NCI-H2029 treated with DMSO at 0.1 percent for 48 hours (cell line): ENCODE results near the gene MEFV.
A peak's percentile ranks its signal among the peaks of the same experiment; 100 is the strongest.
"Not testable (repeated sequence)": the region's sequence is repeated elsewhere in the genome, so short reads cannot be mapped to it uniquely, and the experiment has no call there.

Source experiments
- DNase-seq: peaks from one replicate; lab custom pipeline; 2025; lab: John Stamatoyannopoulos, UW

Gene MEFV

GRCh38 chr16:3256146-3256865, at the start of gene MEFV:
MEFV (minus strand) TSS chr16:3256633; CDS start chr16:3256587, 46 bp downstream.
- DNase-seq: no peak

DNA sequence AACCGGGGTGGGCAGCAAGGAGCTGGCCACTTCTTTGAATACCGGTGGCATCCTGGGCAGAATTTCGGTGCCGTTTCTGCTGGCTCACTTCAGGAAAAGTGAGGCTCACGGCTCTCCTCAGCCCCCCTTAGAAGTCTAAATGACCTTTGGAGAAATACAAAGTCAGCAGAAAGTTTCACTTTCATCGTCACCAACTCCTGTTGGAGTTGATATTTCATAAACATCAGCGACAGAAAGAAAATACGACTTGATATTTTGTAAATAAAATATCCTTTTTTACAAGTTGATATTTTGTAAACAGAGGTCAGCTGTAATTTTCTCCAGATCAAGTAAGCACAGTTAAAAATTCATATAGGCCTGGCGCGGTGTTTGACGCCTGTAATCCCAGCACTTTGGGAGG, 49.6 kb upstream of the MEFV start:
- no peak for DNase-seq

GRCh38 chr16:3305109-3306068, 49.0 kb upstream of the MEFV start, which contains the start of the genes TIGD7 and ZNF75A:
TIGD7 (minus strand) TSS chr16:3305430; CDS start chr16:3300614, 4,816 bp downstream.
ZNF75A (plus strand) TSS chr16:3305497; CDS start chr16:3308429, 2,932 bp downstream.
- peak; percentile 70 for DNase-seq

DNA sequence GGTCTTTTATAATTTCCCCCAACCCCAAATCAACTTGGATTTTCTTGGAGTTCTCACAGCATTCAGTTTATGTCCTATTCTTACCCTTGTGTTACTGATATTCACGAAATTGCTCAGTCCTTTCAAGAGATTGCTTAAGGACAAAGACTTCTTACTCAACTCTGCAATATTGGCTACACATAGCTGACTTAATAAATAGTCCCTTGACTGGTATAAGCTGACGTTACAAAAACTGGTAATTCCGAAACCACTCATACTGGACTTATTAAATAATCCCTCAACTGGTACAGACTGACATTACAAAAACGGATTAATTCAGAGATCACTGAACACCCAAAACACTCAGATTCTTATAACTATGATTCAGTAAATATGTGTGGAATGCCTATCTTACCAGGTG, 47.9 kb upstream of the MEFV start:
- DNase-seq: no peak

- DNase-seq: no peak
Observed at GRCh38 chr16:3295783-3296182, 39.4 kb upstream of the MEFV start.

DNA sequence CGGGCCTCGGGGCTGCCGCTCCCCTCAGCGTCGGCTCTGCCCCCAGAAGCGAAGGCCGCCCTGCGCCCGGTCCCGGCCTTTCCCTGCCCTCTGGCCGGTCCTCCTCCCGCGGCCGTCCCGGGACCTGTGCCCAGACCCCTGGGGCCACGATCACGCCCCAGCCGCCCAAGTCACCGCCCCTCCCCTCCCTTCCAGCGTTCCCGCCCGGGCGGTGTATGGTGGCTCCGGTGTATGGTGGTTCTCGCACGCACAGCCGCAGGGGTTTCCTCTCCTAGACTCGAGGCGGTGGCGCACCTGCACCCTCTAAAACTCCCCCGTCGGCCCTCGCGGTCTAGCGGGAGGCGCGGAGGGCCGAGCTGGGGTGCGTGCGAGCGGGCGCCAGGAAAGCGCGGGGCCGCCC, 38.8 kb upstream of the MEFV start:
- no peak for DNase-seq

GRCh38 chr16:3292604-3293003, 36.2 kb upstream of the MEFV start:
- no peak for DNase-seq

- DNase-seq: no peak
Observed at GRCh38 chr16:3289998-3290673, 33.7 kb upstream of the MEFV start.

DNA sequence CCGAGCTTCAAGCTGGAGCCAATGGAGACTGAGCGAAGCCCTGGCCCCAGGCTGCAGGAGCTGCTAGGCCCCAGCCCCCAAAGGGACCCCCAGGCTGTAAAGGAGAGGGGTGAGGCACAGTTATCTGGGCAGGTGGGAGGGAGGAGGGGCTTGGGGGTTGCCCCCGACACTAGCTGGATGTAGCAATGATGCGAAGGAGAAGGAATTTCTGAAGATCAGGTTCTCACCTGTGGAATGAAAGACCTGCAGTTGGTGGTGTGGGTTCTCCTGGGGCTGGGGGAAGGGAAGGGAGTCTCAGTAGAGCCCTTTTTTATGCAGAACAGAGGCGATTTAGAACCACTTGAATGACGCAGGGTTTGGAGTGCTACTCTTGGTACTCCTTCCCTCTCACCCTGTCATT, 28.7 kb upstream of the MEFV start:
- DNase-seq: no peak

DNA sequence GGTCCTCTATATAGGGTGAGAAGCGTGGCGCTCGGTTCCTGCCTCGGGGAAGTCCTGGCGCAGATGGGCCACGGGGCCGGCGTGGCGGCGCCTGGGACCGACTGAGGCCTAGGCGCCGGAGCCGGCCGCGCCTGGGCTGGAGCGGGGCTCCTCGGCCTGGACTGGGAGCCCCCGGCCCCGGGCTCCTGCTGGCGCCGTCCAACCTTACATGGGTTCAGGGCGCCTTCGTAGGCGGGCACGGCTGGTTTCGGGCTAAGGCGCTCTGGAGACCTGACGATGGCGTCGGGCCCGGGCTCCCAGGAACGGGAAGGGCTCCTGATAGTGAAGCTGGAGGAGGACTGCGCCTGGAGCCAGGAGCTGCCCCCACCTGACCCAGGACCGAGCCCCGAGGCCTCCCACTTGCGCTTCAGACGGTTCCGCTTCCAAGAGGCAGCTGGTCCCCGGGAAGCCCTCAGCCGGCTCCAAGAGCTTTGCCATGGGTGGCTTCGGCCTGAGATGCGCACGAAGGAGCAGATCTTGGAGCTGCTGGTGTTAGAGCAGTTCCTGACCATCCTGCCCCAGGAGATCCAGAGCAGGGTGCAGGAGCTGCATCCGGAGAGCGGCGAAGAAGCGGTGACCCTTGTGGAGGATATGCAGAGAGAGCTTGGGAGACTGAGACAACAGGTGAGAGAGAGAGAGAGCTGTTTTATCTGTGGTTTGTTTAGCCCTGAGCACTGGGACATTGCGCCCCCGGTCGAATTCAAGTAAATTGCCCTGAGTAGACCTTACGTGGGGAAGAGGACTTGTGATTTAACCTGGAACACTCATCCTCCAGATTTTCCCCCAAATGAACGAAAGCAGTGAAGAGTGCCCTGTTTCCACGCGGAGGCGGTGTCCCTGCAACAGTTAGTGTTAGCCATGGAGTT, 27.4 kb upstream of the MEFV start:
- DNase-seq: no peak

DNA sequence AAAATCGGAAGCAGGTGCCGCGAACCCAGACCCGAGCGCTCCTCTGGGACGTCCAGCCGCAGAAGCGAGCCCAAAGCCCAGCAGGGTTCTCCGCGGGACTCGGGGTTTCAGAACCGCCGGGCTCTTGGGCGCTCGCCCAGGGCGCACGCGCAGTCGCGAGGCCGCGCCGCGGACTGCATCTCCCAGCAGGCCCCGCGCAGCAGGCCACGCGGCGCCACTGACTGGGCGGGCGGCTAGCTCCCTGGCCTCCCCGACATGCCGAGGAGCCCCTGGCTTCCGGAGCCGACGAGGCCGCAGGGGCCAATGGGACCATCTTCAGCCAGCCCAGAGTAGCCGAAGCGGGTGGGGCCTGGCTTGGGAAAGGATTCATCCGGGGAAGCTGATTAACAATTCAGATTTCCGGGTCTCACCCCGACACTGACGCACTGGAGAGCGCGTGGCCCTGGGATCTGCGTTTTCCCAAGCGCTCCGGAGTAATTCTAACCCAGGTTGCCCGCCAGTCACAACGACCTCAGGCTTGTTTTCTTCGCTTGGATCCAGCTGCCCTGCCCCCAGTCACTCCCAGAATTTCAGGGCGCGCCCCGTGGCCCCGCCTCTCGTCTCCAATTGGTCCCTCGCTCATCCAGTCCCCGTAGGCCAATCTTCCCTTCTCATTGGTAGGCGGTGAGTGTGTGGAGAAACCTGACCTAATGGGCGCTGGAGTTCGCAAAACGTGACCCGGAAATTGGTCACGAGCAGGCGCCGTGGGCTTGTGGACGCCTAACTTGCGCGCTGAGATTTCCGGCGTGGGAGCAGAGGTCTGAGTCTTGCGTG, 26.5 kb upstream of the MEFV start, which contains the start of gene ZNF263:
TSS of gene ZNF263 (plus strand) at position 762 of the 813 bp plus-strand sequence. CDS start 328 bp downstream, outside the sequence.
- peak; percentile 94 for DNase-seq

DNA sequence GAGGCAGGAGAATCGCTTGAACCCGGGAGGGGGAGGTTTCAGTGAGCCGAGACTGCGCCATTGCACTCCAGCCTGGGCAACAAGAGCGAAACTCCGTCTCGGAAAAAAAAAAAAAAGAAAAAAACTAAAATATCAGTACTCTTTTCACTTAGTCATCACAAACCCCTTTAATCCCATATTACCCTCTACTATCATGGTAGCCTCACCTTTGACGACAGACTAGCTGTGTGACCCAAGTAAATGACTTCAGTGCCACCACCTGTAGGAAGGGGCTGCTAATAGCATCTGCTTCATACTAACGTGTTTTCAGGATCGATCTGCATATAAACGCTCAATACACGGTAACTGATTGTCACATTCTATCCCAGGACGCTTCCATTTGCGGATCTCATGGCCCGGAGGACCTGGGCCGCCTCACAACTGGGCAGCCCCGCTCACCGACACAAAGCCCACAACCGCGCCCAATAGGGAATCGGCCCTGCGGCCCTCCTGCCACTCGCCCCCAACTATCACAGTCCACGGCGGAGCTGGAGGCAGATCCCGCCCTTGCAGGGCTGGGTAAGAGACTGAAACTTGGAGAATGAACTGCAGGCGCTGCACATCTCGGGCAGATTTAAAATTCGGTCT, 25.8 kb upstream of the MEFV start:
- DNase-seq: peak; percentile 62

DNA sequence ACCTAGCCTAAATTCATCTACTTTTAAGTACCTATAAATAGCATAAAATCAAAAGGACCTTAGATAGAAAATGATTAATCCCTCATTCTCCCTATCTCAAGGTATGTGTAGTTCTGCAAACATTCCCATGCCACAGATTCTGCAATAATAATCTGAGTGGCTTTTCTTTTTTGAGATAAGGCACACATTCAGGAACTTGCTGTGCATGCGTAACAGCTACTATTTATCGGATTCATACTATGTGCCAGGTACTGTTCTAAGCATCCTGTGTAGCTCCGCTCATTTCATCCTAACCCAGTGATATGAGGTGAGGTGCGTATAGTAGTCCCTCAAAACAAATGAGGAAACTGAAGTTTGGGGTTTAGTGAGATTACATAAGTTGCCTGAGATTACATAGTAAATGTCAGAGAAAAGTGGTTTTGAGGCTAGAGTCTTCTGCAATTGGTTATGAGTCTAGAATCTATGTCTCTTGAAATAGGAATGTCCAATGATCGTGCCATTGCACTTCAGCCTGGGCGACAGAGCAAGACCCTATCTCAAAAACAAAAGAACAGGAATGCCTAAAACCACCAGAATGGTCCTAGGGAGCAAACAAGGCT, 24.9 kb upstream of the MEFV start:
- DNase-seq: no peak

DNA sequence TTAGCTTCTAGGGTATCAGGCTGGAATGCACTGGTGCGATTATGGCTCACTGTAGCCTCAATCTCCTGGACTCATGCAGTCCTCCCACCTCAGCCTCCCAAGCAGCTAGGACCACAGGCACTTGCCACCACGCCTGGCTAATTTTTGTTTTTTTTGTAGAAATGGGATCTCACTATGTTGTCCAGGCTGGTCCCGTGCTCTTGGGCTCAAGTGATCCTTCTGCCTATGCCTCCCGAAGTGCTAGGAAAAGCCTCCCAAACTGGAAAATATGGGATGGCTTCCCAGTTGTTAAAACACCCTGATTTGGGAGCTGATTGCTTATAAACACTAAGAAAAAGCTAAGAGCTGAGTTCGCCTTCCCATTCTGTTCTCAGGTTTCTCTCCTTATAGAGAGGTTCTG, 20.2 kb upstream of the MEFV start:
- no peak for DNase-seq

- no peak for DNase-seq
Observed at GRCh38 chr16:3274947-3275346, 18.5 kb upstream of the MEFV start.

DNA sequence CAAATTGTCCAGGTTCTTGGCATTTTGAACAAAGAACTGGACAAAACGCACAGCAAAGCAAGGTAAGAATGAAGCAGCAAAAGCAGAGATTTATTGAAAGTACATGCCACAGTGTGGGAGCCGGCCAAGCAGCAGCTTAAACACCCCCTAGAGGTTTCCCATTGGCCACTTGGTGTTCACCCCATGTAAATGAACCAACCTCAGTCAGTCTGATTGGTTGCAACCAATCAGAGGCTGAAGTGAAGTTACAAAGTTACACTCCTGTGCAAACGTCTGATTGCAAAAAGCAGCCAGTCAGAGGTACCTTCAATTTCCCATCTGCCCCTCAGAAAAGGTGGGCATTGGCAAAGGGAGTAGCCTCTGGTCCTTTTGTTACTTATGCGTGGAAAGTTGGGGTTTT, 18.1 kb upstream of the MEFV start:
- no peak for DNase-seq

DNA sequence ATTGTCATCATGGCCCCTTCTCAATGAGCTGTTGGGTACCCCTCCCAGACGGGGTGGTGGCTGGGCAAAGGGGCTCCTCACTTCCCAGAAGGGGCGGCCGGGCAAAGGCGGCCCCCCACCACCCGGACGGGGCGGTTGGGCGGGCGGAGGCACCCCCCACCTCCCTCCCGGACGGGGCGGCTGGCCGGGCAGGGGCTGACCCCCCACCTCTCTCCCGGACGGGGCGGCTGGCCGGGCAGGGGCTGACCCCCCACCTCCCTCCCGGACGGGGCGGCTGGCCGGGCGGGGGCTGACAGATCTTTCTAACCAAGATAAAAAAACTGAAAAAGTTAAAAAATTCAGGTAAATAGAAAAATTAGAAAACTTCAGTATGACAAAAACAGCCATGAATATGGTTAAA, 14.8 kb upstream of the MEFV start:
- DNase-seq: not testable (repeated sequence)

DNA sequence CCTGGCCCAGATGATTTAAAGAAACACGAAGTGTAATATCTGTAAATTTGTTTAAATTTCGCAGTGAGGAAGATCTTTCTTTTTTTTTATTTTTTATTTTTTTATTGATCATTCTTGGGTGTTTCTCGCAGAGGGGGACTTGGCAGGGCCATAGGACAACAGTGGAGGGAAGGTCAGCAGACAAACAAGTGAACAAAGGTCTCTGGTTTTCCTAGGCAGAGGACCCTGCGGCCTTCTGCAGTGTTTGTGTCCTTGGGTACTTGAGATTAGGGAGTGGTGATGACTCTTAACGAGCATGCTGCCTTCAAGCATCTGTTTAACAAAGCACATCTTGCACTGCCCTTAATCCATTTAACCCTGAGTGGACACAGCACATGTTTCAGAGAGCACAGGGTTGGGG, 14.3 kb upstream of the MEFV start:
- not testable (repeated sequence) for DNase-seq

DNA sequence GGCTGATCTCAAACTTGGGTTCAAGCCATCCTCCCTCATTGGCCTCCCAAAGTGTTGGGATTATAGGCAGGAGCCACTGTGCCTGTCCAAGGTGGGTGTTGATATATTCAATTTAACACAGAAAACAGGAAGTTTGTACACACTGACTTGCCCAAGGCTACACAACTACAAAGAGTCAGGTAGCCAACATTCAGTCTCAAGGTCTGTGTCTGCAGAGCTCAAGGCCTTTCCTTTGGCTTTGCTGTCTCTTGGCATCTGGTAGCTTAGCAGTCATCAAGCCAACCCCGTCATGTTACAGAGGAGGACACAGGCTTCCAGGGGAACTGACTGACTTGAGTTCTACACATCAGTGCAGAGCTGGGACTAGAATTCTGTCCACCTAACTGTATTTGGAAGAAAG, 11.9 kb upstream of the MEFV start:
- no peak for DNase-seq
